Stomach (tissue), 9 donors: ENCODE measurements around the gene GALNT8. TPM values are rescaled to one million over a fixed set of nuclear protein-coding genes. Genes with fewer than 3 reads are reported as not detected.

Experiments used
- DNase-seq, 2 donors: peaks; one replicate each; pipeline versions ENCODE4 v3.0.0 to v3.0.0-alpha.2; 2013 to 2019
- H3K27ac ChIP-seq, 5 donors: fragments of 200-600 bp in 4 of 5; sonication (generic) in 4 of 5; one replicate each; pipeline ENCODE4 v1.5.1; 2013 to 2019; ENCODE audit warnings: mild to moderate bottlenecking in 1 of 5, moderate library complexity in 1 of 5
- H3K27me3 ChIP-seq, 3 donors: fragments of 200-600 bp; sonication (generic); one replicate each; pipeline ENCODE4 v1.5.1; 2017 to 2019; ENCODE audit warnings: mixed run types in 1 of 3
- H3K36me3 ChIP-seq, 4 donors: fragments of 200-600 bp; sonication (generic); 1 replicate in 3 of 4; 2 replicates in 1 of 4; pipeline ENCODE4 v1.5.1; 2016 to 2019
- H3K4me1 ChIP-seq, 4 donors: fragments of 200-600 bp; sonication (generic); one replicate each; pipeline ENCODE4 v1.5.1; 2016 to 2019
- H3K4me3 ChIP-seq, 4 donors: fragments of 200-600 bp; sonication (generic) in 3 of 4; one replicate each; pipeline ENCODE4 v1.5.1; 2016 to 2019; ENCODE audit warnings: mild to moderate bottlenecking in 1 of 4
- H3K9me3 ChIP-seq, 4 donors: fragments of 200-600 bp; sonication (generic); one replicate each; pipeline ENCODE4 v1.5.1; 2016 to 2019
- CTCF ChIP-seq, 7 experiments: fragments of 450-650 bp in 4 of 7; fragments of 200-600 bp in 3 of 7; sonication (generic) in 3 of 7; IDR thresholded peaks; one replicate each; pipeline ENCODE4 v1.5.1; 2016 to 2019; ENCODE audit warnings: antibody characterized with exemption in 7 of 7, control low read depth in 2 of 7, mild to moderate bottlenecking in 1 of 7
- EP300 ChIP-seq: sonication (generic); formaldehyde crosslinking; IDR thresholded peaks from one replicate; pipeline ENCODE4 v1.6.1; 2017; ENCODE audit warnings: antibody characterized with exemption
- POLR2A ChIP-seq, 4 donors: fragments of 450-650 bp; IDR thresholded peaks; one replicate each; pipeline ENCODE4 v1.6.1; 2016; ENCODE audit warnings: antibody characterized with exemption in 4 of 4, control low read depth in 2 of 4, mild to moderate bottlenecking in 1 of 4, moderate library complexity in 1 of 4
- POLR2AphosphoS5 ChIP-seq, 3 donors: sonication (generic); formaldehyde crosslinking; IDR thresholded peaks; one replicate each; pipeline ENCODE4 v1.6.1; 2016; ENCODE audit warnings: antibody characterized with exemption in 3 of 3
- WGBS, 5 donors: extraction: QIAGEN DNeasy Blood & Tissue Kit in 3 of 5; methylation state at CpG; one replicate each; pipeline versions ENCODE4 v1.1.5 to v1.1.7; 2013 to 2018; 5-methylcytosine and 5-hydroxymethylcytosine counted together
- intact Hi-C: fragments of 100-400 bp; cut with DNase I; formaldehyde crosslinking; loops from one replicate; pipeline ENCODE4 v1.15.1; 2023; ENCODE audit warnings: low total_unique reads
- polyA plus RNA-seq, 3 donors: library from polyadenylated mRNA; stranded (reverse); fragments of 200-250 nt; gene quantifications; one replicate each; pipeline ENCODE4 v1.2.3, GENCODE V29; 2013
- total RNA-seq, 5 donors: library from RNA; depleted of rRNA; stranded (reverse); fragments of >200 nt; gene quantifications; one replicate each; pipeline versions ENCODE4 v1.1.0 to v1.2.3, GENCODE V29; 2014 to 2016
- donor health status: healthy with polysubstance abuse.
- donor health status: Bipolar disorder and iron deficiency.
- donor health status: healthy.

Gene GALNT8
- total and polyA plus RNA-seq, 8 donors = 0.28 to 19.7 (median 1.0) TPM; not detected in 2

GRCh38 chr12:4807116-4807783, 87.0 kb downstream of the GALNT8 start:
- H3K4me1 ChIP-seq = peaks cover 9 to 18% (median 15%) of the 10 kb centered on the region in 4 donors
- no peaks in the 10 kb centered on the region for H3K36me3 ChIP-seq
- H3K27me3 ChIP-seq = peaks cover 17 to 63% (median 21%) of the 10 kb centered on the region in 3 donors
- WGBS, 5 donors = 57 to 64% (median 61%) methylated on average over 6 of the region's 6 CpGs
- H3K27ac ChIP-seq = no peak overlapping the region
- intact Hi-C loops = no loop called here
- no peak for DNase-seq
- no peaks in the 10 kb centered on the region for H3K9me3 ChIP-seq
- TF ChIP-seq CTCF (IDR thresholded peaks at IDR 0.05) = no peak
- no peak for TF ChIP-seq EP300
- no peak for TF ChIP-seq POLR2AphosphoS5 (IDR thresholded peaks at IDR 0.05)
- no peak for TF ChIP-seq POLR2A (IDR thresholded peaks at IDR 0.05)
- H3K4me3 ChIP-seq = no peak overlapping the region

- peaks cover 17 to 69% (median 21%) of the 10 kb centered on the region in 3 donors for H3K27me3 ChIP-seq
- peaks cover 9 to 18% (median 15%) of the 10 kb centered on the region in 4 donors for H3K4me1 ChIP-seq
- TF ChIP-seq POLR2AphosphoS5 (IDR thresholded peaks at IDR 0.05) = no peak
- no peak overlapping the region for H3K4me3 ChIP-seq
- no peak overlapping the region for H3K27ac ChIP-seq
- H3K9me3 ChIP-seq = no peaks in the 10 kb centered on the region
- intact Hi-C loops = no loop called here
- no peak for DNase-seq
- WGBS, 5 donors = 56 to 66% (median 59%) methylated on average over 2 of the region's 2 CpGs
- no peaks in the 10 kb centered on the region for H3K36me3 ChIP-seq
Measured at GRCh38 chr12:4807813-4808212, 87.6 kb downstream of the GALNT8 start.

- DNase-seq = peak in 1 of 2 donors; percentile 90
- 1 to 8% (median 4%) methylated on average over 28 to 35 of the region's 35 CpGs for WGBS, 5 donors
Measured at GRCh38 chr12:4809013-4809448, 88.8 kb downstream of the GALNT8 start.

GRCh38 chr12:4809449-4810218, 89.4 kb downstream of the GALNT8 start:
- 1 to 6% (median 2%) methylated on average over 35 to 80 of the region's 80 CpGs for WGBS, 5 donors
- H3K27me3 ChIP-seq = peaks cover 17 to 87% (median 24%) of the 10 kb centered on the region in 3 donors
- H3K36me3 ChIP-seq = no peaks in the 10 kb centered on the region
- H3K27ac ChIP-seq = peak overlapping the region in 1 of 5 donors; percentile 42
- no peaks in the 10 kb centered on the region for H3K9me3 ChIP-seq
- TF ChIP-seq EP300 (no peak), POLR2A (IDR thresholded peaks at IDR 0.05) (no peak), POLR2AphosphoS5 (IDR thresholded peaks at IDR 0.05) (no peak), CTCF (IDR thresholded peaks at IDR 0.05) (no peak)
- intact Hi-C loops = no loop called here
- peaks cover 9 to 18% (median 15%) of the 10 kb centered on the region in 4 donors for H3K4me1 ChIP-seq
- H3K4me3 ChIP-seq = peak overlapping the region; percentile 35 to 47 (median 44)
- peak in 1 of 2 donors; percentile 60 for DNase-seq

More at GRCh38 chr12:4809013-4809448, 88.8 kb downstream of the GALNT8 start:
- H3K27ac ChIP-seq = peak overlapping the region in 1 of 5 donors; percentile 42
- H3K36me3 ChIP-seq = no peaks in the 10 kb centered on the region
- no peaks in the 10 kb centered on the region for H3K9me3 ChIP-seq
- intact Hi-C loops = no loop called here
- H3K4me1 ChIP-seq = peaks cover 9 to 18% (median 15%) of the 10 kb centered on the region in 4 donors
- H3K27me3 ChIP-seq = peaks cover 17 to 81% (median 21%) of the 10 kb centered on the region in 3 donors
- TF ChIP-seq CTCF (IDR thresholded peaks at IDR 0.05) = no peak
- TF ChIP-seq POLR2A (IDR thresholded peaks at IDR 0.05) = no peak
- TF ChIP-seq POLR2AphosphoS5 (IDR thresholded peaks at IDR 0.05) = no peak
- TF ChIP-seq EP300 = no peak
- H3K4me3 ChIP-seq = peak overlapping the region; percentile 35 to 47 (median 44)
